Measurements from ENCODE around the gene KIF16B. TPM values are rescaled to one million over a fixed set of nuclear protein-coding genes. Genes with fewer than 3 reads are reported as not detected.
A peak's percentile ranks its signal among the peaks of the same experiment; 100 is the strongest.

Gene KIF16B
- total RNA-seq, 1 donor: 13.4 TPM

- no peak for DNase-seq (ENCODE audit: low read depth)
- no peak overlapping the region for H3K4me3 ChIP-seq (ENCODE audit: low read depth, low read length)
- TF ChIP-seq CTCF (IDR thresholded peaks at IDR 0.05; ENCODE audit: insufficient read depth, low read depth, low read length): no peak
These were observed 73.1 kb downstream of the KIF16B start for GRCh38 chr20:16500197-16500596.

- H3K4me3 ChIP-seq (ENCODE audit: low read depth, low read length): no peak overlapping the region
- TF ChIP-seq CTCF (IDR thresholded peaks at IDR 0.05; ENCODE audit: insufficient read depth, low read depth, low read length): no peak
- no peak for DNase-seq (ENCODE audit: low read depth)
These were observed 74.6 kb downstream of the KIF16B start for GRCh38 chr20:16498526-16499253.

GRCh38 chr20:16497896-16498295 is 75.4 kb downstream of the KIF16B start:
- H3K4me3 ChIP-seq (ENCODE audit: low read depth, low read length): no peak overlapping the region
- no peak for TF ChIP-seq CTCF (IDR thresholded peaks at IDR 0.05; ENCODE audit: insufficient read depth, low read depth, low read length)
- DNase-seq (ENCODE audit: low read depth): no peak

- no peak overlapping the region for H3K4me3 ChIP-seq (ENCODE audit: low read depth, low read length)
- no peak for TF ChIP-seq CTCF (IDR thresholded peaks at IDR 0.05; ENCODE audit: insufficient read depth, low read depth, low read length)
- no peak for DNase-seq (ENCODE audit: low read depth)
These were observed 79.8 kb downstream of the KIF16B start for GRCh38 chr20:16493486-16493885.

- DNase-seq (ENCODE audit: low read depth): peak; percentile 6
- TF ChIP-seq CTCF (IDR thresholded peaks at IDR 0.05; ENCODE audit: insufficient read depth, low read depth, low read length): no peak
- no peak overlapping the region for H3K4me3 ChIP-seq (ENCODE audit: low read depth, low read length)
These were observed 81.8 kb downstream of the KIF16B start for GRCh38 chr20:16491294-16491905.

- H3K4me3 ChIP-seq (ENCODE audit: low read depth, low read length): no peak overlapping the region
- DNase-seq (ENCODE audit: low read depth): no peak
- TF ChIP-seq CTCF (IDR thresholded peaks at IDR 0.05; ENCODE audit: insufficient read depth, low read depth, low read length): no peak
These were observed 82.6 kb downstream of the KIF16B start for GRCh38 chr20:16490696-16491095.
